Large intestine (tissue), 3 donors: Measurements from ENCODE around the gene SYT2. TPM values are rescaled to one million over a fixed set of nuclear protein-coding genes. Genes with fewer than 3 reads are reported as not detected.

Experiments
- DNase-seq, 2 donors: peaks; one replicate each; pipeline versions ENCODE4 v3.0.0 to v3.0.0-alpha.2; 2013
- H3K27ac ChIP-seq: one replicate; pipeline ENCODE4 v1.5.1; 2013; ENCODE audit warnings: low read length
- H3K27me3 ChIP-seq: 2 replicates; pipeline ENCODE4 v1.6.1; 2013; ENCODE audit warnings: low read length; ENCODE audit not compliant: control insufficient read depth, insufficient read depth
- H3K36me3 ChIP-seq: 2 replicates; pipeline ENCODE4 v1.6.1; 2013; ENCODE audit warnings: low read length; ENCODE audit not compliant: control insufficient read depth, insufficient read depth
- H3K4me1 ChIP-seq: one replicate; pipeline ENCODE4 v1.6.1; 2013; ENCODE audit warnings: low read length; ENCODE audit not compliant: control insufficient read depth, insufficient read depth
- H3K4me3 ChIP-seq: one replicate; pipeline ENCODE4 v1.5.1; 2013; ENCODE audit warnings: low read length
- H3K9me3 ChIP-seq: one replicate; pipeline ENCODE4 v1.6.1; 2013; ENCODE audit warnings: mild to moderate bottlenecking, low read depth, low read length, moderate library complexity; ENCODE audit not compliant: control insufficient read depth
- WGBS: methylation state at CpG from one replicate; pipeline ENCODE4 v1.1.5; 2013; ENCODE audit warnings: low lambda C conversion rate; ENCODE audit not compliant: insufficient coverage; 5-methylcytosine and 5-hydroxymethylcytosine counted together
- polyA plus RNA-seq: library from polyadenylated mRNA; unstranded; fragments of 120-200 nt; gene quantifications from one replicate; pipeline ENCODE4 v1.2.1, GENCODE V29; 2013

SYT2 gene
- polyA plus RNA-seq, 1 donor = 1.4 TPM

DNA sequence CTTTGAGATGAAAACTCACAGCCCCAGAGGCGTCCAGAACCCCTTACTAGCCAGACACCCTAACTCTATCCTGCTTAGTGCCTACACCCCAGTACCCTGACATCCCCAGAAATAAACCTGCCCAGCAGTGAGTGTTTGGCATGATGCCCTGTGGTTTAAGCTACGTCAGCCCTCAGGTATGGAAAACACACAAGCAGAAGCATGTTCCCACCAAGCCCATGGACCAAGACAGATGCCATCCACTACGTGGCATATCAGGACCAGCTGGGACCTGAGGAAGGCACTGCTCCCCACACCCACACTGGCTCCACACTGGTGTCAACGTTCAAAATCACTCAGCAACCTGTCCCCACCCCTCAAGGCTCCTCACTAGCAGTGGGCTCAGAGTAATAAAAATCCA is 116.4 kb downstream of the SYT2 start:
- Histone ChIP-seq H3K4me3 (no peak overlapping the region), H3K27me3 (no peaks in the 10 kb centered on the region), H3K9me3 (no peaks in the 10 kb centered on the region), H3K36me3 (peaks cover 13% of the 10 kb centered on the region), H3K4me1 (peaks cover 6% of the 10 kb centered on the region), H3K27ac (no peak overlapping the region)
- no CpG with 5 or more reads among the region's 4 CpGs for WGBS
- DNase-seq = no peak

DNA sequence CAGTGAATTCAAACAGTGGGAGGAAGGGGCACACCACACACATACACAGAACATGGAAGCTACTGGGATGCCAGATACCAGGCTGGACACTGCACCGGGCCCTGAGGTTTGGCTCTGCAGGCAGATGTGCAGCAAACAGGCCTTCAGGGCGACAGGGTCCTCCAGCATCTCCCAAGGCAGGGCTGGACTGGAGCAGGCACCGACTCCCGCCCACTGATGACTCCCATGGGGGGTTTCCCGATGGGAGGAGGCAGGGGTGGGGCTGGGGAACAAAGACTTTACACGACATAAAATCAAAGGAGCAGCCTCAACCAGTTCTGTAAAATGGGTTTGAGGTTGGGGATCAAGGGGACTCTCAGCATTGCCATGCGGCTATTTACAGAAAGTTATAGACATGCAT is 118.1 kb downstream of the SYT2 start:
- no peak for DNase-seq
- Histone ChIP-seq H3K36me3 (peaks cover 9% of the 10 kb centered on the region), H3K4me3 (no peak overlapping the region), H3K4me1 (peaks cover 7% of the 10 kb centered on the region), H3K27ac (no peak overlapping the region), H3K9me3 (no peaks in the 10 kb centered on the region), H3K27me3 (no peaks in the 10 kb centered on the region)
- no CpG with 5 or more reads among the region's 7 CpGs for WGBS

DNA sequence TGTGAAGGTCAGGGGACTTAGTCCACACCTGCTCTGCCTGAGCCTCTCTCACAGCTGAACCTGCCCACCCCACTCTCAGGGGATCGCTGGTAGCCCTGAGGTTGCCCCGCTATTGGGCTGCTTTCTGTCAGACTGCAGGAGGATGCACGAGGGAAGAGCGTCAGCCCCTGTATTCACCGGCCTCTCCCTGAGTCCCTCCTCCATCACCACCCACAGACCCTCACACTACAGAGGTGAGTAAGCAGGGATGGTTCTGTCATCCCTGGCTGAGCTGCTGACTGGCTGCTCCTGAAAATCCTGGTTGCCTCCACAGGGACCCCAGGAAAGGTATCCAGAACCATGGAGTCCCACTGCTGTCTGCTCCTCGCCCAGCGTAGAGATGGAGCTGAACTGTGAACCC is 118.7 kb downstream of the SYT2 start:
- Histone ChIP-seq H3K27ac (no peak overlapping the region), H3K36me3 (peaks cover 9% of the 10 kb centered on the region), H3K9me3 (no peaks in the 10 kb centered on the region), H3K4me1 (peaks cover 7% of the 10 kb centered on the region), H3K4me3 (no peak overlapping the region), H3K27me3 (no peaks in the 10 kb centered on the region)
- no peak for DNase-seq
- no CpG with 5 or more reads among the region's 7 CpGs for WGBS

DNA sequence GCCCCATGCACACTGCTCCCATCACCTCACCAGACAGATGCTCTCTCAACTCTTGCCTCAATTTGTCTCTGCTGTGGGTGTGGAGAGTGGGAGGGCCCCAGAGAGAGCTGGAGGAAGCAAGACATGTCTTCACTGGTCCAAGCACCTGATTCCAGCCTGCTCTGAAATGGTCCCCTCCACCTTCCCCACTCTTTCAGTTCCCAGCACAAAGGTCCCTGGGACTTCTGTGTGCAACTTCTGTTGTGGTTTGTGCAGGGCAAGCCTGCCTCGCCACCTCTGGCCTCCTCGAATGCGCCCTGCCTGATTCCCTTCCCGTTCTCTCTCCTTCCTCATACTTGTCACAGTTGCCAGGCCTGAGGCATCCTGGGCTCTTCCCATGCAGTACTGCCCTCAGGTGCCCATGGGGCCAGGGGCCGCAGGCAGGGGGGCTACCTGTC is 119.3 kb downstream of the SYT2 start:
- no CpG with 5 or more reads among the region's 5 CpGs for WGBS
- peaks cover 10% of the 10 kb centered on the region for H3K4me1 ChIP-seq
- no peak overlapping the region for H3K27ac ChIP-seq

DNA sequence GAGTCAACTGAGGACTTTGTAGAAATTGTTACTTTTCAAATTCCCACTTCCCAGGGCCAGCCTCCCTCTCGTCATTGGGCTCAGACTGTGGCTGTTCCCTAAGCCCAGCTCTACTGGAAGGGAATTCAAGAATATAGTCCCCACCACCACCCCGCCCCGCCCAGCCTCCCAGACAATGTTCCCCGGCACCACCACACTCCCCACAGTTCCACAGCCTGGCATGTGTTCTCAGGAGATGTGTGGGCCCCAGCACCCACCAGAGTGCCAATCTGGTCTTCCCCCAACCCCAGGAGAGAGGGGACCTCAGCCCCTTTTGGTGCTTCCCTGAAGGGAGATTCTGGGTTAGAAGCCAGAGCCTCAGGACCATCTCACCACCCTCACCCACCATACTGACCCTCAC is 120.1 kb downstream of the SYT2 start:
- H3K4me1 ChIP-seq = peaks cover 12% of the 10 kb centered on the region
- DNase-seq = no peak

More for the DNA sequence above, 119.3 kb downstream of the SYT2 start:
- Histone ChIP-seq H3K36me3 (peaks cover 9% of the 10 kb centered on the region), H3K9me3 (no peaks in the 10 kb centered on the region), H3K4me3 (no peak overlapping the region), H3K27me3 (no peaks in the 10 kb centered on the region)
- no peak for DNase-seq

DNA sequence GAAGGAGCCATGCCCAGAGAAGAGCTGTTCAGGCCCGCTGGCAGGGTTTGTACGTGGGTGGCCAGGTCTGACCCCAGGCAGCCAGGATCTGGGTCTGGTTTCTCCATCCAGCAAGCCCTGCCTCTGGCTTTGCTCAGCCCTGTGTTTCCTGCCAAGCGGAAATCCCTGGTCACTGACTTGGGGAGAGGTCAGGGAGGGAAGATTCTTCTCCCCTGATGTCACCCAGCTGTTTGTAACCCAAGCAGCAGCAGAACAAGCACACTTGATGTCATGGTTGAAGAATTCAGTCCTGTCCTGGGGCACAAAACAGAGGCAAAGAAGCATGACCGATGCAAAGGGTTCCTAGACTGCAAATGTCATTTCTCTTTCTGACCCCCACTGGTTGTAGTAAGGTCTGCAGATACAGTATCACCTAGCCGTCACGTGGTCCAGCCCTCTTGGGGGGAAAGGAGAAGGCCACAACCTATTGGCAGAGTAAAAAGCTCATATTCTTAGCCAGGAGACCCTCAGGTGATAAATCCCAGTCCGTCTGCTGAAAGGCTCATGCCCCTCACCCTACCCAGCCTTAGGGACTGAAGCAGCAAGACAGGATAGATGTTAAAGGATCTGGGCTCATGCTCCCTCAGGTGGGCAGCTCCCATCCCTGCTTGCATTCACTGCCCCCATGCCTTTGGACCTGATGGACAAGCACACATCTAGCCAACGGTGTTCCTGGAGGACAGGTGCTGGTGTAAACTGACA is 120.9 kb downstream of the SYT2 start:
- Histone ChIP-seq H3K27me3 (no peaks in the 10 kb centered on the region), H3K4me3 (no peak overlapping the region), H3K4me1 (peaks cover 12% of the 10 kb centered on the region), H3K27ac (peak overlapping the region; percentile 69), H3K9me3 (no peaks in the 10 kb centered on the region), H3K36me3 (peaks cover 14% of the 10 kb centered on the region)
- WGBS = no CpG with 5 or more reads among the region's 8 CpGs
- DNase-seq = peak; percentile 71 to 72

More for the DNA sequence above, 120.1 kb downstream of the SYT2 start:
- no CpG with 5 or more reads among the region's 4 CpGs for WGBS
- Histone ChIP-seq H3K36me3 (peaks cover 9% of the 10 kb centered on the region), H3K9me3 (no peaks in the 10 kb centered on the region), H3K4me3 (no peak overlapping the region), H3K27me3 (no peaks in the 10 kb centered on the region), H3K27ac (peak overlapping the region; percentile 69)

DNA sequence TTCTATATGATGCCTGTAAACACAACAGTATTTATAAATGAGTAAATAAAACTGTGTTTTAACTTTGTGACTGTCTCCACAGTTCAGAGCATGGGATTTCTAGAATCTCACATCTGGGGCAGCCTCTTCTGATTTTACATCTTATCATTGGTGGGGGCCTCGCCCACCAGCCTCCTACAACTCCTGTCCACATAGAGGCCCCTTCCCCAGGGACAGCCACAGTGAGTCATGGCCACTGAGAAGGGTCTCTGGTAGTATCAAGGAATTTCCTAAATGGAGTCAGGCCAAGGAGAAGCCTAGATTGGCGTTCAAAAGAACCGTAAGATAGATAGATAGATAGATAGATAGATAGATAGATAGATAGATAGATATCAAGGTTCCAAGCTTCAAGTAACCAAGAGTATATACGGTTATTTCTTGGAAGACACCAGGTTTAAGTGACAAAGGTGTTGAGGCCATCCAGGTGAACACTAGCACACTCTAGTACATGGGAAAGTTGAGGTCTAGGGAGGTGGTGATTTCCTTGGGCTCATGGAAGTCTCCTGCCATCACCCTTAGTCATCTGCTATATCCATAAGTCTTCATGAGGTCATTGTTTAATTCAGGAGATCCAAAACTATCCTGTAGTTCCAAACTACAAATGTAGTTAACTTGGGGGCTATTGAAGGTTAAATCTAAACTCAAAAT is 121.6 kb downstream of the SYT2 start:
- H3K4me3 ChIP-seq = no peak overlapping the region
- H3K4me1 ChIP-seq = peaks cover 12% of the 10 kb centered on the region
- peaks cover 13% of the 10 kb centered on the region for H3K36me3 ChIP-seq
- H3K27me3 ChIP-seq = no peaks in the 10 kb centered on the region
- no CpG with 5 or more reads among the region's 4 CpGs for WGBS
- H3K9me3 ChIP-seq = no peaks in the 10 kb centered on the region
- no peak for DNase-seq
- peak overlapping the region; percentile 30 for H3K27ac ChIP-seq

DNA sequence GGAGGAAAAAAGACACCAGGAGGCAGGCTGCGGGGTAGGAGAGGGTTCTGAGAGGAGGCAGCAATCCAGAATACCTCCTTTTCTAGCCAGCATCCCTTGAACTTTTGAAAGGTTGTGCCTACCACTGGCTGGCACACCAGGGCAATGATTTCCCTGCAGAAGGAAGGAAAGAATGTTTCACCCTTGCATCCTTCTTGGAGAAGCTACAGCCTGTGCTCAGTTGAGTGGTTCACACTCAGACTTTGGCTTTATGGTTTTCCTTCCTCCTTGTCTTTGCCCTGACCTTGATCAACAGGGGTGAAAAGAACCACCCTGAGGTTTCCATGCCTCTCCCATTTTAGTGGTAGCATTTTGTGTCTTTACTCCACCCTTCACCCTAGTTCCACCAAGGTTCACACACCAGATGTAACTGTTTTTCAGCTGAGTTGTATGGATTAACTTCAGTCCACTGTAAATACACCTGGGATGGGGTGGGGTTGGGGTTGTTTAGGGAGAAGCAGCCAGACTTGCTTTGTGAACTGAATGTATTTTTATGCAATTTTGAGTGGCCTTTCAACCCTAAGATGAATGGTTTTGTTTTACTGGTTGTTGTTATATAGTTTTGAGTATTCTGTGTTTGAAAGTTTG is 122.3 kb downstream of the SYT2 start:
- Histone ChIP-seq H3K9me3 (no peaks in the 10 kb centered on the region), H3K27ac (no peak overlapping the region), H3K36me3 (peaks cover 18% of the 10 kb centered on the region), H3K27me3 (no peaks in the 10 kb centered on the region), H3K4me1 (peaks cover 12% of the 10 kb centered on the region), H3K4me3 (no peak overlapping the region)
- DNase-seq = no peak
- WGBS = 83% methylated on average over 1 of the region's 1 CpG

DNA sequence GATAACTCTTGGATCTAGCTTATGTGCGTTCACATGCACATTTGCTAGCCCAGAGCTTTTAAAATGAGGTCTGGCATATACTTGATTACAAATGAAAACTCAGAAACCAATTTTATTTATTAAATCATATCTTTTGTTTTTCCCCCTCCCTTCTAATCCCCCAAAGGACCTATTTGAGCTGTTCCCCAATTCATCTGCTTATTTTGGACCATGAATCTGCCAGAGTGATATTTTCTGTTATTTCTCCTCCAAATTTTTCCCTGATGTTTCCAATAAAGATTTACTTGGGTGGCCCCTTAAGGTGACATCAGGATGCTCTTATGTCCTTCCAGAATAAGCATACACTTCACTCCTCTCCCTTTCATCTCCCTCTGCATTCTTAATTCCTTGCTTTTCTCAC is 123.4 kb downstream of the SYT2 start:
- no peak for DNase-seq
- WGBS = 80% methylated on average over 1 of the region's 1 CpG
- Histone ChIP-seq H3K27ac (no peak overlapping the region), H3K9me3 (no peaks in the 10 kb centered on the region), H3K4me3 (no peak overlapping the region), H3K27me3 (no peaks in the 10 kb centered on the region), H3K36me3 (peaks cover 19% of the 10 kb centered on the region), H3K4me1 (peaks cover 12% of the 10 kb centered on the region)

DNA sequence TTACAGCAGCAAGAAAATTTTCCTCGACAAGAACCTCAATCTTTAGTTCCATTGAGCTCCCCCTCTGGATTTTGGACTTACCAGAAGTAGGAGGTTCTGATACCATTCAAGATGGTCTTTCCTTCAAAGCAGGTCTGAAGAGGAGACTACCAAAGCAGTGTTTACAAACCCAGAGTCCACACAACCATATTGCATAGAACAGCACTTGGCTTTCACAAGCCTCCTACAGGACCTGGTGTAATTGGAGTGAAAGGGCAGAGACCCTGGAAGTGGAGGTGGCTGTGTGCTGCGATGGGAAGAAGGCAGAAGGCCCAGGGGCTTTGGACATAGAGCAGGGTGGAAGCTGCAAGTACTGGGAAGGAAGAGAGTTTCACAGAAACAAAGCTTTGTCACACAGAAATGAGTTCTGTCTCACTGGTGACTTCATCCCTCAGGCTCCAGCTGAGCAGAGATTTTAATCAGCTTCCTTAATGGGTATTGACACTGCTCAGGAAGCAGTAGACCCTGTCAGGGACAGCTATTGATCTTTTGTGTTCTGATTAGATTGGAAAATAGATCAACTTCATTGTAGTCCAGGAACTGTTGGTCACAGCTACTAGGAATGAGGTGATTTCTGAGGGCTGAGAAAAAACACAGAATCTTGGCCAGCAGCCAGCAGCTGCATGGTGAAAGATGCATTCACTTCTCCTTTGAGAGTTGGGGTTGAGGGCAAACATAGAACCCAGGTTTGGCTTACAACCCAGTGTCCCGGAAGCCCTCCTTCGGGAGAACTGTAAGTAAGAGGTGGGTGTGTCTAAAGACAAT is 124.0 kb downstream of the SYT2 start:
- WGBS = 73% methylated on average over 3 of the region's 4 CpGs
- Histone ChIP-seq H3K27ac (peak overlapping the region; percentile 11), H3K36me3 (peaks cover 22% of the 10 kb centered on the region), H3K4me1 (peaks cover 12% of the 10 kb centered on the region), H3K27me3 (no peaks in the 10 kb centered on the region), H3K4me3 (no peak overlapping the region), H3K9me3 (no peaks in the 10 kb centered on the region)
- peak in 1 of 2 donors; percentile 36 for DNase-seq
